GM10266 (cell line): ENCODE data around the gene STX7.
A peak's percentile ranks its signal among the peaks of the same experiment; 100 is the strongest.
"Not testable (repeated sequence)": the region's sequence is repeated elsewhere in the genome, so short reads cannot be mapped to it uniquely, and the experiment has no call there.

ENCODE experiments used
- DNase-seq: peaks from one replicate; pipeline ENCODE4 v3.0.0; 2012; ENCODE audit errors: extremely low spot score
- CTCF ChIP-seq: IDR thresholded peaks from 2 replicates; pipeline ENCODE4 v1.5.1; 2012; ENCODE audit warnings: mild to moderate bottlenecking, low read depth; ENCODE audit not compliant: control insufficient read depth, insufficient read depth; ENCODE audit errors: missing control alignments

Gene STX7

GRCh38 chr6:132512638-132513632 lies at the start of gene STX7:
Gene STX7, minus strand, starts transcription at chr6:132513116. Its CDS starts 9,586 bp downstream, at chr6:132503530.
- DNase-seq, result peak; percentile 92
- no peak for TF ChIP-seq CTCF

GRCh38 chr6:132560087-132560486 lies 47.2 kb upstream of the STX7 start:
- not testable (repeated sequence) for DNase-seq

- no peak for TF ChIP-seq CTCF
- DNase-seq, result no peak
These were observed 39.5 kb upstream of the STX7 start, which contains the start of gene TAAR8 for GRCh38 chr6:132552372-132552771. Gene TAAR8, plus strand, starts transcription at chr6:132552672. Its CDS starts 21 bp downstream, at chr6:132552693.

GRCh38 chr6:132551214-132551613 lies 38.3 kb upstream of the STX7 start:
- no peak for DNase-seq
- no peak for TF ChIP-seq CTCF

GRCh38 chr6:132548746-132549463 lies 36.0 kb upstream of the STX7 start:
- no peak for TF ChIP-seq CTCF
- no peak for DNase-seq

- TF ChIP-seq CTCF, result no peak
- no peak for DNase-seq
These were observed 31.9 kb upstream of the STX7 start for GRCh38 chr6:132544826-132545225.

- DNase-seq, result no peak
These were observed 25.1 kb upstream of the STX7 start, which contains the start of gene TAAR9 for GRCh38 chr6:132537977-132538376. Gene TAAR9, plus strand, starts transcription at chr6:132538277. Its CDS starts 13 bp downstream, at chr6:132538290.

More at GRCh38 chr6:132537977-132538376, 25.1 kb upstream of the STX7 start, which contains the start of gene TAAR9:
- TF ChIP-seq CTCF, result no peak
